A375 (cell line): ENCODE data around the gene MIB1. TPM values are rescaled to one million over a fixed set of nuclear protein-coding genes. Genes with fewer than 3 reads are reported as not detected.

Source experiments
- small RNA-seq: library from RNA; depleted of rRNA; stranded (forward); fragments of <200 nt; gene quantifications from one replicate; pipeline ENCODE3, GENCODE V24; 2014
- total RNA-seq: library from RNA; depleted of rRNA; stranded (reverse); fragments of >200 nt; shearing (Covaris generic); gene quantifications from 2 replicates; pipeline ENCODE4 v1.2.3, GENCODE V29; 2014; rRNA removed

Gene MIB1
- total RNA-seq = 18.0 and 24.5 TPM in 2 replicates

GRCh38 chr18:21740538-21741311, at the start of gene MIB1:
Gene MIB1, plus strand, starts transcription at chr18:21740792. Its CDS starts 792 bp downstream, at chr18:21741584.

GRCh38 chr18:21704603-21705364, 35.8 kb upstream of the MIB1 start, which contains the start of gene ABHD3:
Gene ABHD3, minus strand, starts transcription at chr18:21704774. Its CDS starts 109 bp downstream, at chr18:21704665.

Small RNAs within 50 kb of the gene (small RNA-seq; reads per million reads assigned to genes)
- gene AC103987.3 (not detected), gene RF00019 (not detected), gene RF00045 (not detected), gene RF01241 (not detected), gene RN7SL233P (not detected), gene RNU6-1038P (not detected)

Other genes starting within 250 kb of the MIB1 start
- gene ESCO1, start 140.1 kb upstream of the MIB1 start, total RNA-seq = 9.0 and 11.3 TPM in 2 replicates
- 131 and 136 TPM in 2 replicates for gene SNRPD1, start 128.5 kb upstream of the MIB1 start, total RNA-seq
- gene ABHD3, start 36.0 kb upstream of the MIB1 start, total RNA-seq = 4.8 and 5.6 TPM in 2 replicates